ENCODE measurements around the gene RAD50. TPM values are rescaled to one million over a fixed set of nuclear protein-coding genes. Genes with fewer than 3 reads are reported as not detected.
A peak's percentile ranks its signal among the peaks of the same experiment; 100 is the strongest.
"Not testable (repeated sequence)": the region's sequence is repeated elsewhere in the genome, so short reads cannot be mapped to it uniquely, and the experiment has no call there.

The RAD50 gene
- polyA plus RNA-seq, 1 experiment: 9.7 TPM

DNA sequence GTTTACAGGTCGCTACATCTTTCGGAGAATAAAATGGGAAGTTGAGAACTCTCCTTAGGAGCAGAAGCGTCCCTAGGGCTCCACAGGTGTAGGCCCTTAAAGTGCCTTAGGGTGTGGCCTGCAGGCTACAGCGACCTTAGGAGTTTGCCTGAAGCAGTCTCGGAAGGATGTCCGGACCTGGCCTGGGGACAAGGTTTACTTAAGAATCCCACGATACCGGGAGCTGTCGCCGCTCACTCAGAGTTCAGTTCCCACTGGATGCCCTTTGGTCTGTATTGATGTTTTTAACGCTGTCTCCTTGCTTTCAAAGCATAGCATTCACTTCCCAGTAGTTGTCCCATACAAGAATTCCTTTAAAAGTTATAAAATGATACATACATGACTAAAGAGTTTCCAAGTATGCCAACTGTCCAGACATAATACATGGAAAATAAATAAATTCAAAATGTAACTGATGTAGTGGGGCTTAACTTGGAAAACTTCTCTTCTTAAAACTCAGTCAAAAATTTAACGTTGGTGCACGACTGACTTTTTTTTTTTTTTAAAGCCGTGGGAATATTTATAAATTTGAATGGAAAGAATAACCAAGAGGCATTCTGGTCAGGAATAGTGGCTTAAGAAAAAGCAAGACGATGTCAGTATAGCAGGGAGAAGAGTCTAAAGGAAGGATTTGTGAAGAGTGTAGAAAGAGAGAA lies 848 bp downstream of the RAD50 start:
- Histone ChIP-seq H3K27me3 (ENCODE audit: control insufficient read depth, insufficient read depth, low read length) (no peaks in the 10 kb centered on the region), H3K4me3 (ENCODE audit: low read depth, low read length) (peak overlapping the region; percentile 79), H3K36me3 (ENCODE audit: control insufficient read depth, insufficient read depth, low read length) (peaks cover 3% of the 10 kb centered on the region)
- peak; percentile 2 for DNase-seq (ENCODE audit: low read depth)
- TF ChIP-seq, protein P1, sequence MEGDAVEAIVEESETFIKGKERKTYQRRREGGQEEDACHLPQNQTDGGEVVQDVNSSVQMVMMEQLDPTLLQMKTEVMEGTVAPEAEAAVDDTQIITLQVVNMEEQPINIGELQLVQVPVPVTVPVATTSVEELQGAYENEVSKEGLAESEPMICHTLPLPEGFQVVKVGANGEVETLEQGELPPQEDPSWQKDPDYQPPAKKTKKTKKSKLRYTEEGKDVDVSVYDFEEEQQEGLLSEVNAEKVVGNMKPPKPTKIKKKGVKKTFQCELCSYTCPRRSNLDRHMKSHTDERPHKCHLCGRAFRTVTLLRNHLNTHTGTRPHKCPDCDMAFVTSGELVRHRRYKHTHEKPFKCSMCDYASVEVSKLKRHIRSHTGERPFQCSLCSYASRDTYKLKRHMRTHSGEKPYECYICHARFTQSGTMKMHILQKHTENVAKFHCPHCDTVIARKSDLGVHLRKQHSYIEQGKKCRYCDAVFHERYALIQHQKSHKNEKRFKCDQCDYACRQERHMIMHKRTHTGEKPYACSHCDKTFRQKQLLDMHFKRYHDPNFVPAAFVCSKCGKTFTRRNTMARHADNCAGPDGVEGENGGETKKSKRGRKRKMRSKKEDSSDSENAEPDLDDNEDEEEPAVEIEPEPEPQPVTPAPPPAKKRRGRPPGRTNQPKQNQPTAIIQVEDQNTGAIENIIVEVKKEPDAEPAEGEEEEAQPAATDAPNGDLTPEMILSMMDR (IDR thresholded peaks at IDR 0.05; ENCODE audit: insufficient read depth, low read depth, low read length): no peak
- ChIA-PET POLR2A (no interaction called here), CTCF (interaction anchor here (0.6 to 1.7 kb wide), 3 partner anchors 31 to 103 kb away, joined by 3 to 6 read pairs (median 4); no protein-coding TSS in a partner anchor)

DNA sequence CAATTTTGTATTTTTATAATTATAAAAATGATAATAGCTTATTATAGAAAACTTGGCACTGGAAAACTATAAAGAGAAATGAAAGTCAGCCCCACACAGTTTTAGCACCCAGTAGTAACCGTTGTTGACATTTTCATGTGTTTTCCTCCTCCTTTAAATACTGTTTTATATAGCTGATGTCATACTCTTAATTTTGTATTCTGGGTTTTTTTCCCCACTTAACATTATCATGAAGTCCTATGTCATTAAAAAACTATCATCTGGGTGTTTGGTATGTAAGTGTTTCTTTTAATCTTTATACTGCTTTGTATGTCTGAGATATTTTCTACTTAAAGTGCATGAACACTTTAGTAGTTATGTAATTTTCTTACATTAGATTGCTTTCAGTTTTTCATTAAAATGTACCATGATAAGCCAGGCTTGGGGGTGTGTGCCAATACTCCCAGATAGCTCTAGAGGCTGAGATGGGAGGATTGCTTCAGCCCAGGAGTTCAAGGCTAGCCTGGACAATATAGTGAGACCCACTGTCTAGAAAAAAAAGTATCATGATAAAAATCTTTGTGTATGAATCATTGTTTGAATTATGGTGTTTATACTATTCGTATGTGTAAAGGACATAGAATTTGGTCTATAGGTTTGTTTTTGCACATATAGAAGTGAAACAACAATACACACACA lies 2.7 kb downstream of the RAD50 start:
- CTCF ChIA-PET: no interaction called here
- peaks cover 3% of the 10 kb centered on the region for H3K36me3 ChIP-seq (ENCODE audit: control insufficient read depth, insufficient read depth, low read length)

DNA sequence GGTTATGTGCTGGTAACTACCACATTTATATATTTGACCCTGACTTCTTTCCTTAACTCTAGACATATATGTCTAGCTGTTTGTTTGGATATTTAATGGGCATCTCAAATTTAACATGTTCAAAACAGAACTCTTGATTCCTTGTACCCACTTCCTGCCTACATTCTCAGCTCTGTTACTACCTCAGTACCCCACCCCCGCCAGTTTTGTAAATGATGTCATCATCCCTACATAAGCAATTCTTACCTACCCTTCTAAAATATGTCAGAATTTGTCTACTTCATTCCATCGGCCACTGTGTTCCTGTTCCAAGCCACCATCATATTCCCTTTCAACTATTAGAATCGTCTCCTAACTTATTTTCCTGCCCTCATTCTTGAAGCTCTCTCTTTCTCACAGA lies 4.8 kb downstream of the RAD50 start:
- ChIA-PET CTCF (interaction anchor here (1.1 kb wide), 1 partner anchor 194 kb away, joined by 3 read pairs; no protein-coding TSS in a partner anchor), POLR2A (no interaction called here)
- TF ChIP-seq, protein P1 (IDR thresholded peaks at IDR 0.05; ENCODE audit: insufficient read depth, low read depth, low read length): no peak
- no peaks in the 10 kb centered on the region for H3K27me3 ChIP-seq (ENCODE audit: control insufficient read depth, insufficient read depth, low read length)
- DNase-seq (ENCODE audit: low read depth): no peak
- no peak overlapping the region for H3K4me3 ChIP-seq (ENCODE audit: low read depth, low read length)
- peaks cover 7% of the 10 kb centered on the region for H3K36me3 ChIP-seq (ENCODE audit: control insufficient read depth, insufficient read depth, low read length)

More for the DNA sequence above, 2.7 kb downstream of the RAD50 start:
- H3K27me3 ChIP-seq (ENCODE audit: control insufficient read depth, insufficient read depth, low read length): no peaks in the 10 kb centered on the region
- POLR2A ChIA-PET: no interaction called here
- TF ChIP-seq, protein P1 (IDR thresholded peaks at IDR 0.05; ENCODE audit: insufficient read depth, low read depth, low read length): no peak
- DNase-seq (ENCODE audit: low read depth): no peak
- H3K4me3 ChIP-seq (ENCODE audit: low read depth, low read length): no peak overlapping the region

DNA sequence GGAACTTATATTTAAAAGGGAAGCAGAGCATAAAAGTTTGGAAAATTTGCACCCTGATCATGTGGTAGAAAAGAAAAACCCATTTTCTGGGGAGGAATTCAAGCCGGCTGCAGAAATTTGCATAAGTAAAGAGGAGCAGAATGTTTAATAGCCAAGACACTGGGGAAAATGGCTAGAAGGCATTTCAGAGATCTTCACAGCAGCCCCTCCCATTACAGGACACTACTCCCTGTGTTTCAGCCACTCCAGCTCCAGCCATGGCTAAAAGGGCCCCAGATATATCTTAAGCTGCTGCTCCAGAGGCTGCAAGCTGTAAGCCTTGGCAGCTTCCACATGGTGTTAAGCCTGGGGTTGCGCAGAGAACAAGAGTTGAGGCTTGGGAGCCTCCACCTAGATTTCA lies 7.8 kb downstream of the RAD50 start:
- H3K27me3 ChIP-seq (ENCODE audit: control insufficient read depth, insufficient read depth, low read length); H3K4me3 ChIP-seq (ENCODE audit: low read depth, low read length); H3K36me3 ChIP-seq (ENCODE audit: control insufficient read depth, insufficient read depth, low read length); POLR2A ChIA-PET; DNase-seq (ENCODE audit: low read depth); CTCF ChIA-PET: not testable (repeated sequence)

DNA sequence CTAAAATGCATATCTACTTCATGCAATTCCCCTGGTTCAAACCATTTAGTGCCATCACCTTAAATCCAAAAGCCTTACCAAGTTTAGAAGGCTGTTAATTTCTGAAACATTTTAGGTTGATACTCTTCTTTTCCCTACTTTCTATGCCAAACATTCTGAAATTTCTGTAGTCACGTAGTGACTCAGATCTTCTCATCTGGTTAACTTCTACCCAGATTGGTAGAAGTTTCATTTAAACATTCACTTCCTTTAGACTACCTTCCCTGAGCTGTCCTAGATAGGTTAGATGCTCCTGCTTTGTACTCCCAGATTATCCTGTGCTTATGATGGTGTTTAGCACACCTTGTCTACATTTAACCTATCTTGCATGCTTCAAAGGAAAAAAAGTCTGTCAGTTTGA lies 9.9 kb downstream of the RAD50 start:
- DNase-seq (ENCODE audit: low read depth): no peak
- H3K4me3 ChIP-seq (ENCODE audit: low read depth, low read length): no peak overlapping the region
- H3K36me3 ChIP-seq (ENCODE audit: control insufficient read depth, insufficient read depth, low read length): peaks cover 4% of the 10 kb centered on the region; the same call in 1 of the 2 replicates
- no peaks in the 10 kb centered on the region for H3K27me3 ChIP-seq (ENCODE audit: control insufficient read depth, insufficient read depth, low read length)
- ChIA-PET CTCF (no interaction called here), POLR2A (no interaction called here)
- TF ChIP-seq, protein P1 (IDR thresholded peaks at IDR 0.05; ENCODE audit: insufficient read depth, low read depth, low read length): no peak
